ENCODE data around the gene CACNA1G.

- TF ChIP-seq CTCF (IDR thresholded peaks at IDR 0.05; ENCODE audit: low read depth, low read length, poor library complexity, severe bottlenecking) (no peak), EZH2phosphoT487 (IDR thresholded peaks at IDR 0.05; ENCODE audit: borderline replicate concordance, low read length) (no peak)
These were observed 70.8 kb downstream of the CACNA1G start for GRCh38 chr17:50631195-50631907.
